OCI-LY7 (cell line): ENCODE data around the gene SDK2.
A peak's percentile ranks its signal among the peaks of the same experiment; 100 is the strongest.

Source experiments
- EZH2phosphoT487 ChIP-seq: fragments of 200-600 bp; sonication (generic); IDR thresholded peaks from 2 replicates; pipeline ENCODE4 v1.6.1; 2018; ENCODE audit warnings: low read depth, borderline replicate concordance, mild to moderate bottlenecking, mixed run types, antibody characterized with exemption, low read length, moderate library complexity, mixed read lengths
- TF ChIP-seq, protein P1 (sequence below): fragments of 200-600 bp; sonication (generic); conservative IDR thresholded peaks from 2 replicates; pipeline ENCODE4 v1.5.1; 2014; ENCODE audit warnings: mild to moderate bottlenecking, antibody characterized with exemption, low read length, moderate library complexity, mixed read lengths

DNA sequence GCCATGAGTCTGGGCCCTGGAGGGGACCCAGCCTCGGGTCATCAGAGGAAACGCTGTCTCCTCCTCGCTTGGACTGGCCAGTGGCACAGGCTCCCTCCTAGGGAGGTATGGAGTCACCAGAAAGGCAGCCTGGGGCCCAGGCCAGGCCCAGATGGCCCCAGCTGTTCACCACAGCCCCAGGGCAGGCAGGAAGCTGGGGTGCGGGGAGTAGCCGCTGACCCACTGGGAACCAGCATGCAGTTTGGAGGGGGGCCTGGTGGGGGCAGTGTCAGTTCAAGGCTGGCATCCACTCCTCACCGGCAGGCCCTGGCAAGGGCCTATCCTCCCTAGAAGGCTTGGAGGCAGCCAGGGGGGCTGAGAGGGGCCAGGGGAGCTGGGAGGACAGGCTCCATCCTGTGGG lies 48.8 kb downstream of the SDK2 start:
- TF ChIP-seq, protein P1, sequence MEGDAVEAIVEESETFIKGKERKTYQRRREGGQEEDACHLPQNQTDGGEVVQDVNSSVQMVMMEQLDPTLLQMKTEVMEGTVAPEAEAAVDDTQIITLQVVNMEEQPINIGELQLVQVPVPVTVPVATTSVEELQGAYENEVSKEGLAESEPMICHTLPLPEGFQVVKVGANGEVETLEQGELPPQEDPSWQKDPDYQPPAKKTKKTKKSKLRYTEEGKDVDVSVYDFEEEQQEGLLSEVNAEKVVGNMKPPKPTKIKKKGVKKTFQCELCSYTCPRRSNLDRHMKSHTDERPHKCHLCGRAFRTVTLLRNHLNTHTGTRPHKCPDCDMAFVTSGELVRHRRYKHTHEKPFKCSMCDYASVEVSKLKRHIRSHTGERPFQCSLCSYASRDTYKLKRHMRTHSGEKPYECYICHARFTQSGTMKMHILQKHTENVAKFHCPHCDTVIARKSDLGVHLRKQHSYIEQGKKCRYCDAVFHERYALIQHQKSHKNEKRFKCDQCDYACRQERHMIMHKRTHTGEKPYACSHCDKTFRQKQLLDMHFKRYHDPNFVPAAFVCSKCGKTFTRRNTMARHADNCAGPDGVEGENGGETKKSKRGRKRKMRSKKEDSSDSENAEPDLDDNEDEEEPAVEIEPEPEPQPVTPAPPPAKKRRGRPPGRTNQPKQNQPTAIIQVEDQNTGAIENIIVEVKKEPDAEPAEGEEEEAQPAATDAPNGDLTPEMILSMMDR: peak; percentile 71
- TF ChIP-seq EZH2phosphoT487: no peak
